Heart left ventricle (tissue), 13 donors: ENCODE measurements around the gene NEK10.

ENCODE experiments used
- CTCF ChIP-seq, 12 donors: fragments of 200-600 bp; sonication (generic) in 4 of 12; IDR thresholded peaks; one replicate each; pipeline versions ENCODE4 v1.5.0 to v1.8.0; 2018 to 2022; ENCODE audit warnings: antibody characterized with exemption in 12 of 12, mild to moderate bottlenecking in 5 of 12
- POLR2A ChIP-seq, 2 donors: fragments of 450-650 bp; IDR thresholded peaks; one replicate each; pipeline ENCODE4 v1.6.1; 2017; ENCODE audit warnings: antibody characterized with exemption in 2 of 2, mild to moderate bottlenecking in 2 of 2, moderate library complexity in 2 of 2
- donor health status: ischemic (EF 13 %, LVEDD 7.1; RV severe dilation, severe dysfunction).
- donor health status: DM: no; HTN: yes; CAD: no.
- donor health status: DM: no; HTN: no; CAD: no.
- donor health status: ischemic (EF 25% LVEDD 6.9; RV normal size, moderate dysfunction).
- donor health status: ischemic (EF 25% LVEDD 5.7; RV mildly dilated, moderate dysfunction).
- donor health status: ischemic (EF 35%, LVEDD 5.7; RV mildly dilated, moderate dysfunction).
- donor health status: nonischemic (EF 11% LVEDD 7.7; RV severe dilation, severe dysfunction).
- donor health status: DM: yes; HTN: yes; CAD: no.
- donor health status: PGD.
- donor health status: ischemic (EF 29% LVEDD 5.4; RV normal size, mild dysfunction).
- donor health status: nonischemic (EF 23%, LVEDD 6.1; RV moderate dilation, normal function).

GRCh38 chr3:27160779-27161287 is 208.3 kb downstream of the NEK10 start:
- TF ChIP-seq CTCF (IDR thresholded peaks at IDR 0.05) (no peak), POLR2A (IDR thresholded peaks at IDR 0.05) (no peak)
